ENCODE data around the gene CRMP1. TPM values are rescaled to one million over a fixed set of nuclear protein-coding genes. Genes with fewer than 3 reads are reported as not detected.

CRMP1 gene
- polyA plus RNA-seq, 1 experiment, result 5.6 TPM

GRCh38 chr4:5808081-5808741 is 84.7 kb downstream of the CRMP1 start:
- CTCF ChIA-PET, result interaction anchor here (1.0 kb wide), 1 partner anchor 13 kb away, joined by 3 read pairs; no protein-coding TSS in a partner anchor

GRCh38 chr4:5805270-5805669 is 87.6 kb downstream of the CRMP1 start:
- Histone ChIP-seq H3K4me3 (ENCODE audit: low read depth, low read length) (no peak overlapping the region), H3K9me3 (ENCODE audit: control insufficient read depth, insufficient read depth, low read length) (no peaks in the 10 kb centered on the region), H3K27ac (ENCODE audit: low read depth, low read length) (no peak overlapping the region), H3K27me3 (ENCODE audit: control insufficient read depth, insufficient read depth, low read length) (no peaks in the 10 kb centered on the region)
- TF ChIP-seq CTCF (IDR thresholded peaks at IDR 0.05; ENCODE audit: low read depth, low read length), result no peak
- ChIA-PET CTCF (interaction anchor here (1.0 to 2.3 kb wide), 2 partner anchors 11 to 14 kb away, joined by 5 to 9 read pairs; no protein-coding TSS in a partner anchor), POLR2A (interaction anchor here (0.6 kb wide), 1 partner anchor 31 kb away, joined by 3 read pairs; no protein-coding TSS in a partner anchor)
- no peak for DNase-seq (ENCODE audit: low read depth, low spot score)

More at GRCh38 chr4:5808081-5808741, 84.7 kb downstream of the CRMP1 start:
- DNase-seq (ENCODE audit: low read depth, low spot score), result no peak
- no peak overlapping the region for H3K27ac ChIP-seq (ENCODE audit: low read depth, low read length)
- H3K27me3 ChIP-seq (ENCODE audit: control insufficient read depth, insufficient read depth, low read length), result no peaks in the 10 kb centered on the region
- H3K4me3 ChIP-seq (ENCODE audit: low read depth, low read length), result no peak overlapping the region
- no peak for TF ChIP-seq CTCF (IDR thresholded peaks at IDR 0.05; ENCODE audit: low read depth, low read length)
- no peaks in the 10 kb centered on the region for H3K9me3 ChIP-seq (ENCODE audit: control insufficient read depth, insufficient read depth, low read length)
- POLR2A ChIA-PET, result interaction anchor here (0.6 kb wide), 1 partner anchor 82 kb away, joined by 3 read pairs; no protein-coding TSS in a partner anchor

GRCh38 chr4:5804656-5805055 is 88.2 kb downstream of the CRMP1 start:
- CTCF ChIA-PET, result interaction anchor here (0.5 to 2.3 kb wide), 2 partner anchors 14 to 18 kb away, joined by 3 to 9 read pairs; no protein-coding TSS in a partner anchor
- POLR2A ChIA-PET, result no interaction called here

DNA sequence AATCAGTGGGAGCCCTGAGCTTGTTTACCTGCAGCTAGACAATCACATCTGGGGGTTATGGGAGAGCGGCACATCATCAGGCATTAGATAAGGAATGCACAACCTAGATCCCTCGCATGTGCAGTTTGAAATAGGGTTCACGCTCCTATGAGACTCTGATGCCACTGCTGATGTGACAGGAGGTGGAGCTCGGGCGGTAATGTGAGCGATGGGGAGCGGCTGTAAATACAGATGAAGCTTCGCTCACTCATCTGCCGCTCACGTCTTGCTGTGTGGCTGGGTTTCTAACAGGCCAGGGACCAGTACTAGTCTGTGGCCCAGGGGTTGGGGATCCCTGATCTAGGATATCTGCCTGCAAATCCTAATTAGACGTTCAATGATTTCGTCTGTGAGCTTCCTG is 90.3 kb downstream of the CRMP1 start:
- ChIA-PET CTCF (interaction anchor here (1.0 to 2.3 kb wide), 2 partner anchors 11 to 12 kb away, joined by 3 to 12 read pairs; no protein-coding TSS in a partner anchor), POLR2A (no interaction called here)
- Histone ChIP-seq H3K27ac (ENCODE audit: low read depth, low read length) (no peak overlapping the region), H3K4me3 (ENCODE audit: low read depth, low read length) (no peak overlapping the region), H3K9me3 (ENCODE audit: control insufficient read depth, insufficient read depth, low read length) (no peaks in the 10 kb centered on the region), H3K27me3 (ENCODE audit: control insufficient read depth, insufficient read depth, low read length) (no peaks in the 10 kb centered on the region)
- DNase-seq (ENCODE audit: low read depth, low spot score), result no peak
- TF ChIP-seq CTCF (IDR thresholded peaks at IDR 0.05; ENCODE audit: low read depth, low read length), result no peak

More at GRCh38 chr4:5804656-5805055, 88.2 kb downstream of the CRMP1 start:
- Histone ChIP-seq H3K27me3 (ENCODE audit: control insufficient read depth, insufficient read depth, low read length) (no peaks in the 10 kb centered on the region), H3K4me3 (ENCODE audit: low read depth, low read length) (no peak overlapping the region), H3K27ac (ENCODE audit: low read depth, low read length) (no peak overlapping the region), H3K9me3 (ENCODE audit: control insufficient read depth, insufficient read depth, low read length) (no peaks in the 10 kb centered on the region)
- no peak for DNase-seq (ENCODE audit: low read depth, low spot score)
- peak; percentile 9; the same call in 1 of the 2 replicates for TF ChIP-seq CTCF (IDR thresholded peaks at IDR 0.05; ENCODE audit: low read depth, low read length)

DNA sequence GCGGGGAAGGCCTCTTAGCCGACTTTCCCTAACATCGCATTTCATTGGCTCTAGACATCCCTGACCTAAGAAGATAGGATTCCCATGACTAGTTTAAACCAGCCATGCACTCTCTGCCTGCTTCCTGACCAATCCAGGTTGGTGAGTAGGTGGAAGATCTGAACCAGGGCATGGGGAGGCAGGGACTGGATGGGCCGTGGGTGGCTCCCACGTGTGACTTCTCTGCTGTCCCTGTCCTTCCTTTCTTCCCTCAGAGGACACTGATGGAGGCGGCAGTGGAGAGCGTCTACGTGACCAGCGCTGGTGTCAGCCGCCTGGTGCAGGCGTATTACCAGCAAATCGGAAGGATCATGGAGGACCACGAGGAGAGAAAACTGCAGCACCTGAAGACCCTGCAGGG is 91.2 kb downstream of the CRMP1 start:
- Histone ChIP-seq H3K9me3 (ENCODE audit: control insufficient read depth, insufficient read depth, low read length) (no peaks in the 10 kb centered on the region; the same call in 1 of the 2 replicates), H3K27ac (ENCODE audit: low read depth, low read length) (no peak overlapping the region), H3K27me3 (ENCODE audit: control insufficient read depth, insufficient read depth, low read length) (no peaks in the 10 kb centered on the region), H3K4me3 (ENCODE audit: low read depth, low read length) (no peak overlapping the region)
- POLR2A ChIA-PET, result no interaction called here
- CTCF ChIA-PET, result no interaction called here
- no peak for DNase-seq (ENCODE audit: low read depth, low spot score)
- no peak for TF ChIP-seq CTCF (IDR thresholded peaks at IDR 0.05; ENCODE audit: low read depth, low read length)
